ENCODE measurements around the gene FBRS.
"Not testable (repeated sequence)": the region's sequence is repeated elsewhere in the genome, so short reads cannot be mapped to it uniquely, and the experiment has no call there.

FBRS gene

DNA sequence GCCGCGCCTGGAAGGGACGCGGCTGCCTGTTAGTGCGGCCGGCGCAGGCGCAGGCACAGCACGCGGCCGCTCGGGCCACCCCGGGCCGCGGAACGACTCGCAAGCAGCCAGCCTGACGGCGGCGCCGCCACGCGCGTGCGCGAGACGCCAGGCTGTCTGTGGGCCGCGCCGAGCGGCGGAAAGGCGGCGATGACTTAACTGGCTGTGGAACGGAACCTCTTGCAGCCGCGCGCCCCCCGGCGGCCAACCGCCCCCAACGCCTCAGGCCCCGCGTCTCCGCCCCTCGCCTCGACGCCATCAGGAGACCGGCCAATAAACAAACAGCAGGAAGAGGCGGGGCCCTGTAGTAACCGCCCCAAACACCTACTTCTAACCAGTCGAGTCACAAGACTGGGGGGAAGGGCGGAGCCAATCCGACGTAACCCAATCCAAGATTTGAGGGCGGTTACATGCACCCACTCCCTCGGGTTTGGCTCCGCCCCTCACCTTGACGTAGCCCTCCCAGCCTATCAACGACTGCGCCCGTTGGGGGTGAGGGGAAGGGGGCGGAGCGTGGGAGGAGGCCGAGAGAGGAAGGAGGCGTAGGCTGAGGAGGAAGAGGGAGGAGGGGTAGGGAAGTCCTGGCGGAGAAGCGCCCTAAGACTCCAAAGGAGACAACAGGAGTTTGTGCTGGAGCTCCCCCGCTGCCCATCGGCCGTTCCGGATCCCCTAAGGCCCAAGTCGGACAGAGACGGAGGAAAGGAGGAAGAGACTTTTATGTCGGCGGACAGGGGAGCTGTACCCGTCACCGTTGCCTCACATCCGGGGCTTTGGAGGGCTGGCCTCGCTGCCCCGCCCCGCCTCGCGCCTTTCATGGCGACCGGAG is at the start of gene FBRS:
Gene FBRS (plus strand): TSS at position 566 of the 865 bp plus-strand sequence. CDS start 1,088 bp downstream, outside the sequence.
- DNase-seq (ENCODE audit: low read depth) = peak; percentile 100

- no peak for DNase-seq (ENCODE audit: low read depth)
Measured at GRCh38 chr16:30609002-30609925, 49.0 kb upstream of the FBRS start.

- peak; percentile 89 for DNase-seq (ENCODE audit: low read depth)
Measured at GRCh38 chr16:30609926-30610839, 48.0 kb upstream of the FBRS start, which contains the start of gene ZNF689. TSS of gene ZNF689 (minus strand) at chr16:30610389. CDS start at chr16:30610041, 348 bp downstream.

GRCh38 chr16:30615358-30616091 is 42.7 kb upstream of the FBRS start:
- DNase-seq (ENCODE audit: low read depth) = peak; percentile 40

DNA sequence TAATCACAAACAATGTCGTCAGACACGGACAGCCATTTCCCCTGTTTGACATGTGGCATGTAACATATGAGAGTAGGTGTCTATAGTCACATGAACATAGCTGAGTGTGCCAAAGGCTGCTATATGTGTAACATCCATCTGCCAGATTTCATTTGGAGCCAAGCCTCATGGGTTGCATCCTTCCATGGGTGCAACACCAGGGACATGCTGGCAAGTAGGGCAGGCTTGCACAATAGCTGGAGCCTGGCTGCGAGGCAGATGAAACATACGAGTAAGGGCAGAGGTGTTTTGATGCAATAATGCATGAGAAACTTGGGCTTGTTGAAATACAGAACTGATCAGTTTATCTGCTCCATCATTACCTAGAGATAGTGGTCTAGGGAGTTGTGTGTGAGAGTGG is 39.0 kb upstream of the FBRS start:
- DNase-seq (ENCODE audit: low read depth) = no peak

- no peak for DNase-seq (ENCODE audit: low read depth)
Measured at GRCh38 chr16:30619638-30620037, 38.6 kb upstream of the FBRS start.

- no peak for DNase-seq (ENCODE audit: low read depth)
Measured at GRCh38 chr16:30620169-30620568, 38.1 kb upstream of the FBRS start.

GRCh38 chr16:30621765-30622164 is 36.5 kb upstream of the FBRS start:
- no peak for DNase-seq (ENCODE audit: low read depth)

DNA sequence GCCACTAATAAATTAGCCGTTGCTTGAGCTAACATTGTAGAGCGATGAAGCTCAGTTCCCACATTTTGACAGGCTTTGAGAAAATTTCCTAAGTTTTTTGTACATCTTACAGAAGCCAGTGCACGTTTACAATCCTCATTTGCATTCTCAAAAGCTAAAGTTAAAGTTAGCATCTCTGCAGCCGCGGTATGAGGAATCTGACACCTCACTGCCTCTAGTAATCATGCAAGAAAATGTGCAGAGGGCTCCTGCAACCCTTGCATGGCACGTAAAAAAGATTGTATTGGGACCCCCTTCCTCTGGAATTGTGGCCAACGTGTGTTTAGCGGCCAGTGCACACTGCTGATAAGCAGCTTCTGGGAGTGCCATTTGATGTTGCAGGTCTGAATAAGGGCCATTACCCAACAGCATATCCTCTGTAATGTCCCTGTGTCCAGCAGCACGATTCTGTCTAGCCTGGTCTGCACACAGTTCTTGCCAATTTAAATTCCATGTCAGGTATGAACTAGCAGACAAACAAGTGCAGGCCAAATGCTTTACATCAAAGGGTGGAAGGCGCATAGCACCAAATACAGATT is 35.7 kb upstream of the FBRS start:
- no peak for DNase-seq (ENCODE audit: low read depth)

GRCh38 chr16:30623536-30624283 is 34.5 kb upstream of the FBRS start:
- no peak for DNase-seq (ENCODE audit: low read depth)

DNA sequence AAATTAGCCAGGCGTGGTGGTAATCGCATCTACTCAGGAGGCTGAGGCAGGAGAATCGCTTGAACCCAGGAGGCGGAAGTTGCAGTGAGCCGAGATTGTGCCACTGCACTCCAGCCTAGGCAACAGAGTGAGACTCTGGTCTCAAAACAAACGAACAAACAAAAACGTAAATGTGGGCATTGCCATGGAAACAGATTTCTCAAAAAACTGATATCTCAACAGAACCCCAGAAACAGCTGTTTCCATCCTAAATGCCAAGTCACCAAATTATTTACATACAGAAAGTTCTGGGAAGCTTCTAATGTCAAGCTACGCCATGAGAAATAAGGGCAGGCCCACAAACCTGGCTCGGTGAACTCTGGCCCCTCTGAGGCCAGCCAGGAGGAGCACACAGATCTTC is 32.0 kb upstream of the FBRS start:
- DNase-seq (ENCODE audit: low read depth) = no peak

- peak; percentile 94 for DNase-seq (ENCODE audit: low read depth)
Measured at GRCh38 chr16:30628628-30629540, 29.3 kb upstream of the FBRS start.

GRCh38 chr16:30632454-30632853 is 25.8 kb upstream of the FBRS start:
- not testable (repeated sequence) for DNase-seq (ENCODE audit: low read depth)

DNA sequence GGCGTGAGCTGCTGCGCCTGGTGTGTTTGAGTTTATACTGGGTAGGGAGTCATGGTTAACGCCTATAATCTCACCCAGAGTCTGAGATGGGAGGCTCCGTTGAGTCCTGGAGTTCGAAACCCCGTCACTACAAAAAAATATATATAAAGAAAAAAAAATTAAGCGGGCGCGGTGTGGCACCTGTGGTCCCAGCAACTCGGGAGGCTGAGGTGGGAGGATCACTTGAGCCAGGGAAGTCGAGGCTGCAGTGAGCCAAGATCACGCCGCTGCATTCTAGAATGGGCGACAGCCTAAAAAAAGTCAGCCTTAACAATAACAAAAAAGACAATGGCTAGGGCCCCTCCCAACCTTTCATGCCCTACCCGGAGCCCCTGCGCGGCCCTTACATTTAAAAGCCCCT is 24.7 kb upstream of the FBRS start:
- DNase-seq (ENCODE audit: low read depth) = no peak

DNA sequence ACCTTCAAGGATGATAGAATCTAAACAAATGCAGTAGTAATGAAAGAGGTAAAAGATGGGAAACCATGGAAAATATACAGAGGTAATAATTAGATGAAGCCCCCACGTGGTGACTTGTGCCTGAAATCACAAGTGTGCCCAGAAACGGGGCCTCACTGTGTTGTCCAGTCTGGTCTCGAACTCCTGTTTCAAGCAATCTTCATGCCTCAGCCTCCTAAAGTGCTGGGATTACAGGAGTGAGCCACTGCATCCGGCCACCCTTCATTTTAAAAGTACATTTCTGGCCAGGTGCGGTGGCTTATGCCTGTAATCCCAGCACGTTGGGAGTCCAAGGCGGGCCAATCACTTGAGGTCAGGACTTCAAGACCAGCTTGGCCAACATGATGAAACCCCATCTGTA is 21.6 kb upstream of the FBRS start:
- DNase-seq (ENCODE audit: low read depth) = no peak

DNA sequence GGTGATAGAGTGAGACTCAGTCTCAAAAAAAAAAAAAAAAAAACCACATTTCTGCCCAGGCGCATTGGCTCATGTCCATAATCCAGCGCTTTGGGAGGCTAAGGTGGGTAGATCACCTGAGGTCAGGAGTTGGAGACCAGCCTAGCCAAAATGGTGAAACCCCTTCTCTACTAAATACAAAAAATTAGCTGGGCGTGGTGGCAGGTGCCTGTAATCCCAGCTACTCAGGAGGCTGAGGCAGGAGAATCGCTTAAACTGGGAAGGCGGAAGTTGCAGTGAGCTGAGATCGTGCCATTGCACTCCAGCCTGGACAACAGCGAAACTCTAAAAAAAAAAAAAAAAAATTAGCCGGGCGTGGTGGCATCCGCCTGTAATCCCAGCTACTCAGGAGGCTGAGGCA is 21.1 kb upstream of the FBRS start:
- DNase-seq (ENCODE audit: low read depth) = not testable (repeated sequence)

- no peak for DNase-seq (ENCODE audit: low read depth)
Measured at GRCh38 chr16:30637944-30638343, 20.3 kb upstream of the FBRS start.

GRCh38 chr16:30641378-30641982 is 16.8 kb upstream of the FBRS start:
- DNase-seq (ENCODE audit: low read depth) = no peak

All from activated T-cell treated with anti-CD3 and anti-CD28 coated beads for 1 hour (primary cell).